K562 (cell line): ENCODE results near the gene EDEM1. TPM values are rescaled to one million over a fixed set of nuclear protein-coding genes. Genes with fewer than 3 reads are reported as not detected.

ENCODE experiments used
- ADNP ChIP-seq: fragments of 200-800 bp; sonication (Bioruptor generic); IDR thresholded peaks from 2 replicates; pipeline ENCODE4 v1.6.1; 2016; ENCODE audit warnings: missing genetic modification characterization, missing compliant biosample characterization
- ASH1L ChIP-seq: fragments of 450-650 bp; IDR thresholded peaks from 2 replicates; pipeline ENCODE4 v1.6.1; 2018; ENCODE audit warnings: borderline replicate concordance, mild to moderate bottlenecking, low read depth; ENCODE audit not compliant: partially characterized antibody
- CBFA2T3 ChIP-seq: fragments of 450-650 bp; IDR thresholded peaks from 2 replicates; pipeline ENCODE4 v1.6.1; 2017
- CBX1 ChIP-seq: sonication (generic); IDR thresholded peaks from 2 replicates; pipeline ENCODE4 v1.6.1; 2016; ENCODE audit warnings: antibody characterized with exemption, low read depth, mild to moderate bottlenecking
- CREB3L1 ChIP-seq: fragments of 450-650 bp; IDR thresholded peaks from 2 replicates; pipeline ENCODE4 v1.6.1; 2014; ENCODE audit warnings: low read depth, mild to moderate bottlenecking, moderate library complexity, borderline replicate concordance
- DLX4 ChIP-seq: fragments of 250-450 bp; sonication (Bioruptor Pico); IDR thresholded peaks from 2 replicates; pipeline ENCODE4 v1.6.1; 2021; ENCODE audit warnings: mild to moderate bottlenecking
- EGR1 ChIP-seq: fragments of 450-650 bp; conservative IDR thresholded peaks from 2 replicates; pipeline ENCODE4 v1.6.1; 2017; ENCODE audit warnings: mild to moderate bottlenecking
- FOXP1 ChIP-seq: sonication (generic); formaldehyde crosslinking; IDR thresholded peaks from 2 replicates; pipeline ENCODE4 v1.8.0; 2022; ENCODE audit warnings: mild to moderate bottlenecking, missing genetic modification reagents
- GABPB1 ChIP-seq: sonication (generic); formaldehyde crosslinking; IDR thresholded peaks from 2 replicates; pipeline ENCODE4 v1.8.0; 2022; ENCODE audit warnings: mild to moderate bottlenecking, missing genetic modification reagents
- HMBOX1 ChIP-seq: sonication (generic); IDR thresholded peaks from 2 replicates; pipeline ENCODE4 v1.6.1; 2016
- IFI16 ChIP-seq: fragments of 250-450 bp; sonication (Bioruptor Pico); IDR thresholded peaks from 2 replicates; pipeline ENCODE4 v2.1.2; 2022; ENCODE audit warnings: mild to moderate bottlenecking, inconsistent platforms
- ILF3 ChIP-seq: fragments of 450-650 bp; IDR thresholded peaks from 2 replicates; pipeline ENCODE4 v1.6.1; 2018; ENCODE audit warnings: antibody characterized with exemption, mild to moderate bottlenecking, moderate library complexity, borderline replicate concordance
- KDM5B ChIP-seq: fragments of 200-600 bp; sonication (generic); IDR thresholded peaks from 2 replicates; pipeline ENCODE4 v1.6.1; 2012; ENCODE audit warnings: low read depth, mild to moderate bottlenecking, moderate library complexity, low read length, control low read depth, inconsistent platforms; ENCODE audit not compliant: insufficient replicate concordance
- MCM5 ChIP-seq: fragments of 450-650 bp; IDR thresholded peaks from 2 replicates; pipeline ENCODE4 v1.6.1; 2016; ENCODE audit warnings: low read depth
- NFXL1 ChIP-seq: fragments of 450-650 bp; formaldehyde crosslinking; IDR thresholded peaks from 2 replicates; pipeline ENCODE4 v1.4.0; 2021; ENCODE audit warnings: mild to moderate bottlenecking
- SMAD4 ChIP-seq: fragments of 250-450 bp; sonication (Bioruptor Pico); conservative IDR thresholded peaks from 2 replicates; pipeline ENCODE4 v1.8.0; 2021; ENCODE audit warnings: inconsistent platforms, mild to moderate bottlenecking, moderate library complexity
- STAT5A ChIP-seq: IDR thresholded peaks from 2 replicates; pipeline ENCODE4 v1.6.1; 2012; ENCODE audit warnings: low read length, inconsistent platforms, borderline replicate concordance
- STAT6 ChIP-seq: sonication (generic); formaldehyde crosslinking; IDR thresholded peaks from 2 replicates; pipeline ENCODE4 v1.8.1; 2023; ENCODE audit warnings: mild to moderate bottlenecking, missing genetic modification reagents
- TBP ChIP-seq: optimal IDR thresholded peaks from 2 replicates; pipeline ENCODE3; 2011; ENCODE audit warnings: low read depth, low read length, improper control_type of control experiment
- ZBTB2 ChIP-seq: fragments of 450-650 bp; IDR thresholded peaks from 2 replicates; pipeline ENCODE4 v1.6.1; 2016; ENCODE audit warnings: antibody characterized with exemption
- ZC3H8 ChIP-seq: fragments of 450-650 bp; IDR thresholded peaks from 2 replicates; pipeline ENCODE4 v1.6.1; 2017
- ZNF347 ChIP-seq: fragments of 450-650 bp; formaldehyde crosslinking; IDR thresholded peaks from 2 replicates; pipeline ENCODE4 v1.4.0; 2020; ENCODE audit warnings: low read depth, mild to moderate bottlenecking, moderate library complexity
- polyA plus RNA-seq, 8 experiments: library from polyadenylated mRNA; depleted of rRNA in 4 of 8; stranded (reverse) in 5 of 8; unstranded in 3 of 8; fragments of >200 nt; fragmentation: Nextera tagmentation in 2 of 8; fragmentation: Illumina TruSeq in 1 of 8; extraction: Ambion mirVana in 2 of 8; extraction: Trizol in 1 of 8; gene quantifications; 2 replicates each; pipeline versions ENCODE4 v1.2.1 to v1.2.3, GENCODE V29; 2011 to 2014; ENCODE audit warnings: inconsistent platforms in 1 of 8, missing spikeins in 1 of 8
- total RNA-seq, 7 experiments: library from RNA; depleted of rRNA in 6 of 7; stranded (reverse); fragments of >200 nt in 6 of 7; fragmentation: Illumina TruSeq in 2 of 7; extraction: Trizol in 2 of 7; gene quantifications; 2 replicates each; pipeline versions ENCODE4 v1.2.1 to v1.2.3, GENCODE V29; 2011 to 2021; ENCODE audit warnings: low replicate concordance in 1 of 7

Gene EDEM1
- total and polyA plus RNA-seq, 9 of the 15 experiments (the other 6 are each of a cell fraction or from before 2014, with no cell fraction given) = 6.2 to 36.7 (median 14.3) TPM

- TF ChIP-seq CREB3L1 = no peak
- TF ChIP-seq STAT6 = 0 out of 2 replicates have a peak, but pooled peaks have one; percentile 44
- TF ChIP-seq HMBOX1 = 0 out of 2 replicates have a peak, but pooled peaks have one; percentile 34
- no peak for TF ChIP-seq ZNF347 (CRISPR knock-in tag)
- no peak for TF ChIP-seq ZBTB2
- TF ChIP-seq STAT5A = no peak
- TF ChIP-seq DLX4 (CRISPR knock-in tag) = no peak
- TF ChIP-seq MCM5 = no peak
- TF ChIP-seq IFI16 (CRISPR knock-in tag) = no peak
- no peak for TF ChIP-seq ILF3
- peak; percentile 23 for TF ChIP-seq TBP
- TF ChIP-seq ASH1L = no peak
- no peak for TF ChIP-seq ZC3H8
- TF ChIP-seq CBFA2T3 = no peak
- peak; percentile 72 for TF ChIP-seq GABPB1 (CRISPR knock-in tag)
- TF ChIP-seq NFXL1 (CRISPR knock-in tag) = 0 out of 2 replicates have a peak, but pooled peaks have one; percentile 39
- no peak for TF ChIP-seq CBX1
- peak; percentile 85 for TF ChIP-seq EGR1
- 0 out of 2 replicates have a peak, but pooled peaks have one; percentile 20 for TF ChIP-seq SMAD4 (CRISPR knock-in tag)
- TF ChIP-seq ADNP (tag) = no peak
- TF ChIP-seq KDM5B = peak; percentile 28
- TF ChIP-seq FOXP1 (CRISPR knock-in tag) = no peak
Measured at GRCh38 chr3:5188419-5189221, 1.1 kb downstream of the EDEM1 start (continued).
